H1 (cell line): ENCODE results near the gene PITPNC1. TPM values are rescaled to one million over a fixed set of nuclear protein-coding genes. Genes with fewer than 3 reads are reported as not detected.

Source experiments
- CBX5 ChIP-seq: fragments of 300-800, 300-1000 bp; sonication (generic); IDR thresholded peaks from 2 replicates; pipeline ENCODE4 v1.7.1; 2016; ENCODE audit warnings: antibody characterized with exemption, low read length, low read depth
- CHD1 ChIP-seq: IDR thresholded peaks from 2 replicates; pipeline ENCODE4 v1.6.1; 2012; ENCODE audit warnings: low read depth, low read length, improper control_type of control experiment
- CHD7 ChIP-seq: fragments of 300-600 bp; sonication (generic); IDR thresholded peaks from 2 replicates; pipeline ENCODE4 v1.7.1; 2012; ENCODE audit warnings: low read length, moderate library complexity, mild to moderate bottlenecking, inconsistent platforms; ENCODE audit not compliant: insufficient replicate concordance
- EGR1 ChIP-seq: IDR thresholded peaks from 2 replicates; pipeline ENCODE4 v1.6.1; 2011; ENCODE audit warnings: low read depth, low read length, borderline replicate concordance
- GTF2F1 ChIP-seq: IDR thresholded peaks from 2 replicates; pipeline ENCODE4 v1.6.1; 2012; ENCODE audit warnings: low read depth, low read length, improper control_type of control experiment, borderline replicate concordance
- NANOG ChIP-seq: IDR thresholded peaks from 2 replicates; pipeline ENCODE4 v1.6.1; 2011; ENCODE audit warnings: low read length, low read depth, mild to moderate bottlenecking, inconsistent platforms; ENCODE audit not compliant: insufficient read depth, poor library complexity, severe bottlenecking
- ZNF274 ChIP-seq: IDR thresholded peaks from 2 replicates; pipeline ENCODE4 v1.7.0; 2012; ENCODE audit warnings: low read length, borderline replicate concordance; ENCODE audit errors: extremely low read depth
- polyA plus RNA-seq, 7 experiments: library from polyadenylated mRNA; depleted of rRNA in 3 of 7; stranded (reverse) in 5 of 7; unstranded in 2 of 7; fragments of >200 nt in 5 of 7; fragments of 200-250 nt in 2 of 7; gene quantifications; 1 replicate in 5 of 7; 2 replicates in 1 of 7; 4 replicates in 1 of 7; pipeline versions ENCODE4 v1.2.1 to v1.2.3, GENCODE V29; 2011 to 2013; ENCODE audit warnings: missing spikeins in 2 of 7, mixed read lengths in 2 of 7
- total RNA-seq: library from RNA; stranded (reverse); fragmentation: NEBNext Ultra II Directional; extraction: Animal tissue kit (Norgen Biotek cat#: 25700); gene quantifications from 2 replicates; pipeline ENCODE4 v1.2.1, GENCODE V29; 2021

The PITPNC1 gene
- total and polyA plus RNA-seq, 2 of the 8 experiments (the other 6 are each of a cell fraction or from before 2014, with no cell fraction given) = 17.6 to 54.7 TPM

GRCh38 chr17:67400193-67400592 is 23.1 kb downstream of the PITPNC1 start (continued):
- TF ChIP-seq CHD7 (no peak), GTF2F1 (no peak), ZNF274 (no peak), CBX5 (no peak), NANOG (no peak), EGR1 (no peak), CHD1 (no peak)
